DMS53 (cell line): ENCODE results near the gene PARD3.

ENCODE experiments used
- DNase-seq: peaks from one replicate; lab custom pipeline; 2025; lab: John Stamatoyannopoulos, UW

Gene PARD3

DNA sequence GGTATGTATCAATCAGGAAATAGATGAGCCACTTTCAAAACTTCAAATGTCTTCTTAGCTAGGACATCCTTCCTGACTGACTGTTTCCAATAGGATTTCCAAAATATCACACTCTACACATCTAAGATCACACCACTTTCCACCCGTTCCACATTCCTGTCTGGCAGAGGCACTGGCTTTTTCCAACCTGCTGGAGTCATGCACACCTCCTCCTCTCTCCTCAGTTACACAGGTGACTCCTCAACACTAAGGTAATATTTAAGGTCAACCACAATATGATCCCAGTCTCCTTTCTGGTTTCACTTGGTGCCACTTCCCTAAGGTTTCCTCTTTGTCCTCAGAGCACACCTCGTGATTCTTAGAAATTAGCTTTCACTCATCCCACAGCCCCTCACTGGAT, 196.5 kb downstream of the PARD3 start:
- no peak for DNase-seq

- DNase-seq: no peak
Measured at GRCh38 chr10:34615770-34616169, 199.3 kb downstream of the PARD3 start.

GRCh38 chr10:34613491-34613890, 201.6 kb downstream of the PARD3 start:
- DNase-seq: no peak

GRCh38 chr10:34612938-34613337, 202.2 kb downstream of the PARD3 start:
- no peak for DNase-seq

DNA sequence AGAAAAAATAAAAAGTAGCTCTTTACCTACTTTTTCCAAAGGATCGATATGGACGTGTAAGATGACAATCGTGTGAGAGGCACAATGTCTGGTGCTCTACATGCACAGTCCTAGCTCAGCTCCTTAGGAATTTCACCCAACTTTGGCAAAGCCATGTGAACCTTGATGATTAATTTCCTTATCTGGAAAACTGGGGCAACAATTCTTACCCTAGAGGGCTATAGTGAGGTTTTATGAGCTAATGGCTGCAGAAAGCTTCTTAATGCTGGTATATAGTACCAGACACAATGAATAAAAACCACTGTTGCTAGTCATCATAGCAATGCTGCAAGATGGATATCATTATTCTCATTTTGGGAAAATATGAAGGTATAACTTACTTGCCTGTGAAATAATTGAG, 202.7 kb downstream of the PARD3 start:
- no peak for DNase-seq

- no peak for DNase-seq
Measured at GRCh38 chr10:34609287-34609940, 205.7 kb downstream of the PARD3 start.

DNA sequence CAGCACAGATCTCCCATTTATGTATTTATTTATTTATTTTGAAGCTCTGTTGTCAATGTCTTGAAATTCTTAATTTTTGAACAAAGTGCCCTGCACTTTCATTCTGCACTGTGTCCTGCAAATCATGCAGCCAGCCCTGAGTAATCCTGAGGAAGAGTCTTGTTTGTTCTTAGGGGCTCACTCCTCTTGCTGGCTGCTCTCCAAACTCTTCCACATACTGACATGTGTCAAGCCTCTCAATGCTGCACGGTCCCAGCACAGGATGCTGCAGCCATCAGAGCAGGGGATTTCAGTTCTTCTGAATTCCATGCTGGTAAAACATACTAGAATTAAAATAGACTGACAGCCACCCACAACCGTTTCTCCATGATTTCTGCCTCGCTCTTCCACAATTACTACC, 207.2 kb downstream of the PARD3 start:
- peak; percentile 37 for DNase-seq

GRCh38 chr10:34606890-34607289, 208.2 kb downstream of the PARD3 start:
- no peak for DNase-seq

GRCh38 chr10:34602478-34602877, 212.6 kb downstream of the PARD3 start:
- DNase-seq: no peak

DNA sequence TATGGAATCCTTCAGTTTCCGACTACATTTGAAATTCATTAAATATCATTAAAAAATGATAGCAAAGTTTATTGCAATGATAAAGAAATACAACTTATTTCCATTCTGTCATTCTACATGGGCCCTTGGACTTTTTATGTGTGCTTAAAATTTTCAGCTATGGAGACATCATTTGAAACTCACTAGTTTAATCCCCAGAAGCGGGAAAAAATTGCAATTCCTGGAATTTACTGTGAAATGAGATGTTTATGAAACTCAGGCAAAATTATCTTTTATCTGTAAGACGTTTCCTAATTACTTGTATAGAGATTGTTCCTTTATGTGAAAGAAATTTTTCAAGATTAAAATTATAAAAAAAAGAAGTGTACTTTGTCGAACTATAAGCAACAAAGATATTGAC, 213.4 kb downstream of the PARD3 start:
- no peak for DNase-seq

- DNase-seq: no peak
Measured at GRCh38 chr10:34599026-34599795, 215.9 kb downstream of the PARD3 start.

GRCh38 chr10:34596351-34596750, 218.7 kb downstream of the PARD3 start:
- DNase-seq: no peak

DNA sequence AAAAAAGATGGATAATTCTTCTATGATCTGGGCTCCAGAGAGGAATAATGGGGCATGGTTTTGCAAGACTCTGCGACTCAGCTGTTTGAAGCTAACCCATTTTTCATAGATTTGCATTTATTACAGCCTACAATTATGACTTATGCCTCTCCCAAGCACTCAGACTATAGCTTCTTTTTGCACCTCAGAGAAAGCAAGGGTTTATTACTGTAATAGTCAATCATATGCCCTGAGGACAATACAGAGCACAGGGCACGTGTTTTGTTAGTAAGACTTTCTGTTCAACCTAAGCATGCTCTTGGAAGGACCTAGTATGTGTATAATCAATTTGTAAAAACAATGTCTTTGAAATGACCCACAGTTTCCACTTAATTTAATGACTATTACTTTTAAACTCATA, 221.2 kb downstream of the PARD3 start:
- no peak for DNase-seq

- DNase-seq: no peak
Measured at GRCh38 chr10:34593374-34593890, 221.7 kb downstream of the PARD3 start.

DNA sequence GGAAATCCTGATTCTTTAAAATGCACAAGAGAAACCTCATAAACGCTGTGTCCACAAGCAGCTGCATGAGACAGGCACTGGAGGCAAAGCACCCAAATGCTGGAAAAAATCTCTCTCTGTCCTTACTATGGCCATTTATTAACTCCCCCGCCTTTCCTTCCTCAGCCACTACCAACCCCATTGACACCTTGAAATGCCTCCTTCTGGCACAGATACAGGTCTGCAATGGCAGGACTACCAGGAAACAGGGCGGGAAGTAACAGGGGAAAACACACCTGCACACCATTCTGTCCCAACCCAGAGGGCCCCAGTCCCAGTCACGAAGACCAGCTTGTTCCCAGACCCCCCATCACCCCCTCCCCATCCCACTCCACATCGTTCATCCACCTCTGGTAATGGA, 224.3 kb downstream of the PARD3 start:
- DNase-seq: no peak

- no peak for DNase-seq
Measured at GRCh38 chr10:34589275-34589674, 225.8 kb downstream of the PARD3 start.

GRCh38 chr10:34587680-34588019, 227.4 kb downstream of the PARD3 start:
- no peak for DNase-seq

DNA sequence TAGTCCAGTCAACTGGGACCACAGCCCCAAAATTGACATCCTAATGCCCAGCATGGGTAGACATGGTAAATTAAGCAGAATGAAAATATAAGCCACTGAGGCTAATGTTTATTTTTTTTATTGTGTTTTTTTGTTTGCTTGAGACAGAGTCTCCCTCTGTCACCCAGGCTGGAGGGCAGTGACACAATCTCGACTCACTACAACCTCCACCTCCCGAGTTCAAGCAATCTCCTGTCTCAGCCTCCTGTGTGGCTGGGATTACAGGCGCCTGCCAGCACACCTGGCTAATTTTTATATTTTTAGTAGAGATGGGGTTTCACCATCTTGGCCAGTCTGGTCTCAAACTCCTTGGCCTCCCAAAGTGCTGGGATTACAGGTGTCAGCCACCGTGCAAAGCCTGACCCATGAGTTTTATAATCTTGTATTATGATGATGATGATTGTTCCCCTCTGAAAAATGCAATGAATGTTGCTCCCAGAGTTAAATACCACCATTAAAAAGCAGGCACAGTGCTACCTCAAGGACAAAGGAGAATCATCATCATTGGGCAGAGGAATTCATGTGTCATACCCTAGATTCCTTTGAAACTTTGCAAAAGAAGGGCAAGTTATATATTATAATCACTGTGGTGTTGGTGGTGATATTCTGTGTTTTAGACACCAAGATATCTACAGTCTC, 228.0 kb downstream of the PARD3 start:
- no peak for DNase-seq

DNA sequence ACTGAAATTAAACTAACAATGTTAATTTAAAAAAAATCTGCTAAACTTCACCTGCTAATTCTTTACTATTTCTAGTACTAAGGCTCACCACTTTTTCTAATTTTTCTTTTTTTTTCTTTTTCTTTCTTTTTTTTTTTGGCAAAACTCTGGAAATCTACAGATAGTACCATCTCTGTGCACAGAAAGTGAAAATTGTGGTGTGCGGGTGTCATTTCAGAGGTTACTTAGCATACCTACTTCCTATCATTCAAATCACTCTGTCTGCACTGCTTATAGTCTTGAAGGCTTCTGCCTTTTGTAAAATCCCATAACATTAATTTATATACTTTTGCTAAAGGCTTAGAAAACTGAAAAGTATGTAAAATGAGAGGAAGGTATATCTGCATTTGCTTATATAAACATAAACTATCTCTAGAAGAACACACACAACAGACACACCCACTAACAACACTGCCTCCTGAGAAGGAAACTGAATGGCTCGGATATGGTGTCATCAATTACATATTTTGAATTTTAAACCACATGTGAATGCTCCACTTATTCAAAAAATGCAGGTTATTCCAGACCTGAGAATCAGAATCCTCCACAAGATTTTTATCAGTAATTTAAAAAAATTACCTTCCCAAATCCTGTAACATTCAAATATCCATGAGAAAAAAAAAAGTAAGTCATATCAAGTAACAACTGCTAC, 229.5 kb downstream of the PARD3 start:
- no peak for DNase-seq

DNA sequence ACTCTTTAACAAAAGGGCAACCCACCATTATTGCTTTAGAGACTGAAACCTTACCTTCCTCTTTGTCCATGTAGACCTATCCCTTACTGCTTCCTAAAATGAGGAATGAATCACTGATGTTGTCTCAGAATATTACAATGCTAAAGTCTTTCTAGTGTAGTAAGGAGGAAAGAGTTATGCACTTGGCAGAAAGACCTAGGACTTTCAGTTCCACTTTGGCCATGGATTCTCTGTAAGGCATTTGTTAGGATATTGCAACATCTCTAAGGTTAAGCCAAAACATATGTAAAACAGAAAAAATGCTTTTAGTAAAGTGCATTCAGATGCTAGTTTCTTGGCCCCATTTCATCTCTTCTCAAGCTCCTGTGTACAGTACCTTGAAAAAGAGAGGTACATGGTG, 230.9 kb downstream of the PARD3 start:
- no peak for DNase-seq

- peak; percentile 41 for DNase-seq
Measured at GRCh38 chr10:34581801-34582532, 233.1 kb downstream of the PARD3 start.

GRCh38 chr10:34580643-34581042, 234.5 kb downstream of the PARD3 start:
- DNase-seq: peak; percentile 73
